Left lung (tissue), 10 donors: ENCODE results near the gene TEDC1. TPM values are rescaled to one million over a fixed set of nuclear protein-coding genes. Genes with fewer than 3 reads are reported as not detected.
A peak's percentile ranks its signal among the peaks of the same experiment; 100 is the strongest.

Source experiments
- ATAC-seq: fragments of 200-7000 bp; cut with Tn5 transposase; one replicate; pipeline ENCODE4 v1.9.1; 2020; ENCODE audit warnings: moderate library complexity
- DNase-seq, 4 donors: peaks; one replicate each; pipeline ENCODE4 v3.0.0-alpha.2; 2013 to 2020
- H3K27ac ChIP-seq, 2 donors: fragments of 200-600 bp; sonication (generic) in 1 of 2; one replicate each; pipeline versions ENCODE4 v1.5.0 to v1.8.0; 2020 to 2021
- H3K27me3 ChIP-seq, 2 donors: fragments of 200-600 bp; sonication (generic) in 1 of 2; one replicate each; pipeline versions ENCODE4 v1.5.0 to v1.8.0; 2020 to 2021
- H3K36me3 ChIP-seq, 2 donors: fragments of 200-600 bp; sonication (generic) in 1 of 2; one replicate each; pipeline versions ENCODE4 v1.5.0 to v1.8.0; 2020 to 2021
- H3K4me1 ChIP-seq, 2 donors: fragments of 200-600 bp; one replicate each; pipeline ENCODE4 v1.8.0; 2021
- H3K4me3 ChIP-seq, 2 donors: fragments of 200-600 bp; sonication (generic) in 1 of 2; one replicate each; pipeline versions ENCODE4 v1.5.0 to v1.8.0; 2020 to 2021; ENCODE audit warnings: mild to moderate bottlenecking in 1 of 2
- H3K9me3 ChIP-seq, 2 donors: fragments of 200-600 bp; sonication (generic) in 1 of 2; one replicate each; pipeline versions ENCODE4 v1.5.0 to v1.8.0; 2020 to 2021
- CTCF ChIP-seq, 2 donors: fragments of 200-600 bp; sonication (generic) in 1 of 2; IDR thresholded peaks; one replicate each; pipeline versions ENCODE4 v1.5.0 to v1.8.0; 2021; ENCODE audit warnings: antibody characterized with exemption in 2 of 2
- intact Hi-C, 2 donors: fragments of 100-400 bp; cut with DNase I; formaldehyde crosslinking; loops; one replicate each; pipeline versions ENCODE4 v1.11.2 to v1.14.2; 2022
- polyA plus RNA-seq, 6 donors: library from polyadenylated mRNA; unstranded; fragments of 120-200 nt; gene quantifications; one replicate each; pipeline ENCODE4 v1.2.1, GENCODE V29; 2013; ENCODE audit not compliant: insufficient read length in 6 of 6
- total RNA-seq, 2 donors: library from RNA; stranded (reverse); fragmentation: NEBNext Ultra II Directional; extraction: Animal tissue kit (Norgen Biotek cat#: 25700); gene quantifications; one replicate each; pipeline ENCODE4 v1.2.1, GENCODE V29; 2021
- donor health status: DM: no; HTN: yes; CAD: no.
- donor health status: DM: no; HTN: no; CAD: no.

TEDC1 gene
- total and polyA plus RNA-seq, 8 donors, result 5.9 to 16.8 (median 8.8) TPM

- intact Hi-C loops, result no loop called here
- no peak overlapping the region for H3K27ac ChIP-seq
Observed at GRCh38 chr14:105495101-105495989, 4.3 kb downstream of the TEDC1 start.

GRCh38 chr14:105495990-105496830 lies 5.2 kb downstream of the TEDC1 start:
- no peaks in the 10 kb centered on the region for H3K27me3 ChIP-seq
- DNase-seq (peak in 2 of 4 donors; percentile 30 to 73), ATAC-seq (no peak)
- H3K9me3 ChIP-seq, result no peaks in the 10 kb centered on the region
- no peak for TF ChIP-seq CTCF (IDR thresholded peaks at IDR 0.05)
- peaks cover 0 to 28% of the 10 kb centered on the region in 2 donors for H3K36me3 ChIP-seq
- no peak overlapping the region for H3K4me3 ChIP-seq
- H3K27ac ChIP-seq, result no peak overlapping the region
- H3K4me1 ChIP-seq, result peaks cover 0 to 13% of the 10 kb centered on the region in 2 donors
- intact Hi-C loops, result no loop called here

More at GRCh38 chr14:105495101-105495989, 4.3 kb downstream of the TEDC1 start:
- peaks cover 0 to 28% of the 10 kb centered on the region in 2 donors for H3K36me3 ChIP-seq
- H3K4me3 ChIP-seq, result no peak overlapping the region
- no peaks in the 10 kb centered on the region for H3K9me3 ChIP-seq
- H3K4me1 ChIP-seq, result peaks cover 0 to 13% of the 10 kb centered on the region in 2 donors
- H3K27me3 ChIP-seq, result no peaks in the 10 kb centered on the region
- ATAC-seq (no peak), DNase-seq (peak in 2 of 4 donors; percentile 33 to 80)
- no peak for TF ChIP-seq CTCF (IDR thresholded peaks at IDR 0.05)

- DNase-seq (peak in 2 of 4 donors; percentile 19 to 74), ATAC-seq (no peak)
- peaks cover 0 to 5% of the 10 kb centered on the region in 2 donors for H3K4me1 ChIP-seq
- no peaks in the 10 kb centered on the region for H3K27me3 ChIP-seq
- TF ChIP-seq CTCF (IDR thresholded peaks at IDR 0.05), result no peak
- H3K27ac ChIP-seq, result no peak overlapping the region
- peaks cover 0 to 28% of the 10 kb centered on the region in 2 donors for H3K36me3 ChIP-seq
- H3K4me3 ChIP-seq, result no peak overlapping the region
- no peaks in the 10 kb centered on the region for H3K9me3 ChIP-seq
- intact Hi-C loops, result no loop called here
Observed at GRCh38 chr14:105496831-105497591, 6.0 kb downstream of the TEDC1 start.

- Histone ChIP-seq H3K4me3 (no peak overlapping the region), H3K9me3 (no peaks in the 10 kb centered on the region), H3K27me3 (no peaks in the 10 kb centered on the region), H3K27ac (no peak overlapping the region), H3K4me1 (no peaks in the 10 kb centered on the region), H3K36me3 (peaks cover 0 to 28% of the 10 kb centered on the region in 2 donors)
- intact Hi-C loops, result no loop called here
- no peak for TF ChIP-seq CTCF (IDR thresholded peaks at IDR 0.05)
- ATAC-seq (no peak), DNase-seq (peak in 2 of 4 donors; percentile 30 to 77)
Observed at GRCh38 chr14:105497671-105498429, 6.8 kb downstream of the TEDC1 start.
